Breast epithelium (tissue), 4 donors: ENCODE results near the gene SLC4A11. TPM values are rescaled to one million over a fixed set of nuclear protein-coding genes. Genes with fewer than 3 reads are reported as not detected.

Source experiments
- DNase-seq, 2 donors: peaks; one replicate each; pipeline ENCODE4 v3.0.0-alpha.2; 2019; ENCODE audit warnings: low spot score in 2 of 2
- H3K27ac ChIP-seq, 2 donors: fragments of 200-600 bp; sonication (generic) in 1 of 2; one replicate each; pipeline ENCODE4 v1.5.1; 2016 to 2019; ENCODE audit warnings: mild to moderate bottlenecking in 1 of 2
- H3K27me3 ChIP-seq, 2 donors: fragments of 200-600 bp; sonication (generic) in 1 of 2; one replicate each; pipeline versions ENCODE4 v1.5.1 to v1.6.0; 2017 to 2019; ENCODE audit warnings: control low read depth in 1 of 2, mild to moderate bottlenecking in 1 of 2
- H3K36me3 ChIP-seq: fragments of 200-600 bp; one replicate; pipeline ENCODE4 v1.5.1; 2019
- H3K4me1 ChIP-seq, 2 donors: fragments of 200-600 bp; sonication (generic); one replicate each; pipeline ENCODE4 v1.5.1; 2016 to 2019; ENCODE audit warnings: control low read depth in 1 of 2
- H3K4me3 ChIP-seq, 3 donors: fragments of 200-600 bp; sonication (generic); 1 replicate in 2 of 3; 2 replicates in 1 of 3; pipeline ENCODE4 v1.5.1; 2016 to 2019; ENCODE audit warnings: mild to moderate bottlenecking in 3 of 3, moderate library complexity in 2 of 3
- H3K9me3 ChIP-seq, 2 donors: fragments of 200-600 bp; sonication (generic) in 1 of 2; one replicate each; pipeline ENCODE4 v1.5.1; 2016 to 2019; ENCODE audit warnings: control low read depth in 1 of 2
- POLR2A ChIP-seq: fragments of 450-650 bp; IDR thresholded peaks from one replicate; pipeline ENCODE4 v1.6.1; 2016; ENCODE audit warnings: antibody characterized with exemption, mild to moderate bottlenecking, moderate library complexity
- POLR2AphosphoS5 ChIP-seq, 3 donors: sonication (generic); formaldehyde crosslinking; IDR thresholded peaks; one replicate each; pipeline ENCODE4 v1.6.1; 2017; ENCODE audit warnings: antibody characterized with exemption in 3 of 3
- intact Hi-C: fragments of 100-400 bp; cut with DNase I; formaldehyde crosslinking; loops from one replicate; pipeline ENCODE4 v1.15.1; 2023; ENCODE audit warnings: low total_unique reads
- total RNA-seq, 3 donors: library from RNA; depleted of rRNA; stranded (reverse); fragments of >200 nt; gene quantifications; one replicate each; pipeline ENCODE4 v1.1.0, GENCODE V29; 2016
- TF ChIP-seq, protein P1 (sequence below), 3 donors: fragments of 450-650 bp; IDR thresholded peaks; one replicate each; pipeline ENCODE4 v1.5.1; 2016 to 2017; ENCODE audit warnings: antibody characterized with exemption in 3 of 3, mild to moderate bottlenecking in 3 of 3, moderate library complexity in 3 of 3

The SLC4A11 gene
- total RNA-seq, 3 donors from 2014 or later, result 0.48 to 4.9 (median 3.1) TPM

GRCh38 chr20:3255728-3256127 lies 16.7 kb upstream of the SLC4A11 start:
- no peak for DNase-seq
- peaks cover 12% of the 10 kb centered on the region for H3K36me3 ChIP-seq

DNA sequence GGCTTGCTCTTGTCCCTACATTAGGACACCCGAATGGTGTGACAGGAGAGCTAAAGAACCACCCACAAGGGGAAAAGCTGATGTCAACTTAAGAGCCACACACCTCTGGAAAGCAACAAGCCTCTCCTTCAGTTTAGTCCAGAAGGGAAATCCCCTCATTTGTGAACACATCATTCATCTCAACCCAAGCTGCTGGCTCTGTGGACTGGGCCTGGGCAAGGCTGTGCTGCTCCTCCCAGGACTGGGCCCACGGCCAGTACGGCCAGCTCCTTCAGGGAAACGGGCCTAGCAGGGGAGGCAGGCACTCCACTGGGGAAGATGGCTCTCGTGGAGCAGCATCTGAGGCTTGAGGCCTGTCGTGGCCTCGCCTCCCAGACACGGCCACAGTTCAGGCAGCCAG lies 12.8 kb upstream of the SLC4A11 start:
- no peaks in the 10 kb centered on the region for H3K4me1 ChIP-seq
- peaks cover 12% of the 10 kb centered on the region for H3K36me3 ChIP-seq
- H3K27me3 ChIP-seq, result no peaks in the 10 kb centered on the region
- H3K4me3 ChIP-seq, result no peak overlapping the region
- DNase-seq, result no peak
- no peak overlapping the region for H3K27ac ChIP-seq
- intact Hi-C loops, result loop anchor here (5.0 kb wide), 1 partner anchor 175 kb away; no protein-coding TSS in a partner anchor
- no peaks in the 10 kb centered on the region for H3K9me3 ChIP-seq
- TF ChIP-seq POLR2AphosphoS5 (IDR thresholded peaks at IDR 0.05), result no peak
- TF ChIP-seq, protein P1, sequence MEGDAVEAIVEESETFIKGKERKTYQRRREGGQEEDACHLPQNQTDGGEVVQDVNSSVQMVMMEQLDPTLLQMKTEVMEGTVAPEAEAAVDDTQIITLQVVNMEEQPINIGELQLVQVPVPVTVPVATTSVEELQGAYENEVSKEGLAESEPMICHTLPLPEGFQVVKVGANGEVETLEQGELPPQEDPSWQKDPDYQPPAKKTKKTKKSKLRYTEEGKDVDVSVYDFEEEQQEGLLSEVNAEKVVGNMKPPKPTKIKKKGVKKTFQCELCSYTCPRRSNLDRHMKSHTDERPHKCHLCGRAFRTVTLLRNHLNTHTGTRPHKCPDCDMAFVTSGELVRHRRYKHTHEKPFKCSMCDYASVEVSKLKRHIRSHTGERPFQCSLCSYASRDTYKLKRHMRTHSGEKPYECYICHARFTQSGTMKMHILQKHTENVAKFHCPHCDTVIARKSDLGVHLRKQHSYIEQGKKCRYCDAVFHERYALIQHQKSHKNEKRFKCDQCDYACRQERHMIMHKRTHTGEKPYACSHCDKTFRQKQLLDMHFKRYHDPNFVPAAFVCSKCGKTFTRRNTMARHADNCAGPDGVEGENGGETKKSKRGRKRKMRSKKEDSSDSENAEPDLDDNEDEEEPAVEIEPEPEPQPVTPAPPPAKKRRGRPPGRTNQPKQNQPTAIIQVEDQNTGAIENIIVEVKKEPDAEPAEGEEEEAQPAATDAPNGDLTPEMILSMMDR (IDR thresholded peaks at IDR 0.05), result no peak
- TF ChIP-seq POLR2A, result no peak

More at GRCh38 chr20:3255728-3256127, 16.7 kb upstream of the SLC4A11 start:
- intact Hi-C loops, result loop anchor here (1.0 kb wide), 1 partner anchor 15 kb away; no protein-coding TSS in a partner anchor
- Histone ChIP-seq H3K4me1 (no peaks in the 10 kb centered on the region), H3K4me3 (no peak overlapping the region), H3K9me3 (no peaks in the 10 kb centered on the region), H3K27me3 (no peaks in the 10 kb centered on the region), H3K27ac (no peak overlapping the region)
- TF ChIP-seq POLR2A, result no peak
- TF ChIP-seq POLR2AphosphoS5 (IDR thresholded peaks at IDR 0.05), result no peak
- TF ChIP-seq, protein P1 (IDR thresholded peaks at IDR 0.05), result no peak

DNA sequence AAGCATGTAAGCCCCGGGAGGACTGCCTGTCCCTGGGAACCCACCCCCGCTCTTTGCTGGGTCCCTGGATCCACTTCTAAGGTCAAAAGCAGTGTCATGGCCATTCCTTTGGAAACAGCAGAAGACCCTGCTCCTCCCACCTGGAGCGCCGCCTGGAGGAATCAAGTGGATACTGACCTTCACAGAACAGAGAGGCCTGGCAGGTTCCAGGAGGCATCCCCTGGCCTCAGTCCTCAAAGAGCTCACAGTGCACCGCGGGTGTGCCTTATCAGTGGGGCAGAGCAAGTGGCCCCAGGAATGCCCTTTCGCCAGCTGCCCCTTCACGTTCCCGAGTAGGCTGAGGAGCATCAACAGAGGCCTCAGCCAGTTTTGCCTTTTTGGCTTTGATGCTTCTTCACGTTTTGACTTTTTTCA lies 11.1 kb upstream of the SLC4A11 start:
- no peaks in the 10 kb centered on the region for H3K4me1 ChIP-seq
- TF ChIP-seq POLR2A, result no peak
- no peak for TF ChIP-seq POLR2AphosphoS5 (IDR thresholded peaks at IDR 0.05)
- TF ChIP-seq, protein P1 (IDR thresholded peaks at IDR 0.05), result no peak
- H3K4me3 ChIP-seq, result no peak overlapping the region
- intact Hi-C loops, result loop anchor here (5.0 kb wide), 1 partner anchor 177 kb away; no protein-coding TSS in a partner anchor
- H3K27me3 ChIP-seq, result no peaks in the 10 kb centered on the region
- no peak overlapping the region for H3K27ac ChIP-seq
- no peaks in the 10 kb centered on the region for H3K9me3 ChIP-seq
- no peak for DNase-seq
- peaks cover under 1% of the 10 kb centered on the region for H3K36me3 ChIP-seq

DNA sequence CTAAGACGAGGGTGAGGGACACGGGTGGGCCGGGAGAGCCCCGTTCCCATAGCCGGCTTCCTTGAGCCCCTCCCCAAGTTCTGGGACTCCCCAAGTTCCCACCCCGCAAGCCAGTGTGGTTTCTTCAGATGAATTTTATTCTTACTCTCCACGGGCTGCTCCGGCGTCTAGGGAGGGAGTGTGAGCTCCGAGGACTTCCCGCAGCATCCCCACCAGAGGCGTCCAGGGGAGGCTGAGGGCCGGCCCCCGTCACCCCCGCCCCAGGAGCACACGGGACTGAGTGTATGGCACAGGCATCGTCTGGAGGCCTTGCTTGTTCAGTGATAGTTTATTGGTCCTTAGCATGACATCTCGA lies 10.0 kb upstream of the SLC4A11 start:
- intact Hi-C loops, result no loop called here
- Histone ChIP-seq H3K4me3 (peak overlapping the region in 2 of 3 donors; percentile 2 to 29), H3K27me3 (no peaks in the 10 kb centered on the region), H3K36me3 (no peaks in the 10 kb centered on the region), H3K9me3 (no peaks in the 10 kb centered on the region), H3K4me1 (no peaks in the 10 kb centered on the region), H3K27ac (no peak overlapping the region)
- no peak for DNase-seq
- no peak for TF ChIP-seq POLR2AphosphoS5 (IDR thresholded peaks at IDR 0.05)

DNA sequence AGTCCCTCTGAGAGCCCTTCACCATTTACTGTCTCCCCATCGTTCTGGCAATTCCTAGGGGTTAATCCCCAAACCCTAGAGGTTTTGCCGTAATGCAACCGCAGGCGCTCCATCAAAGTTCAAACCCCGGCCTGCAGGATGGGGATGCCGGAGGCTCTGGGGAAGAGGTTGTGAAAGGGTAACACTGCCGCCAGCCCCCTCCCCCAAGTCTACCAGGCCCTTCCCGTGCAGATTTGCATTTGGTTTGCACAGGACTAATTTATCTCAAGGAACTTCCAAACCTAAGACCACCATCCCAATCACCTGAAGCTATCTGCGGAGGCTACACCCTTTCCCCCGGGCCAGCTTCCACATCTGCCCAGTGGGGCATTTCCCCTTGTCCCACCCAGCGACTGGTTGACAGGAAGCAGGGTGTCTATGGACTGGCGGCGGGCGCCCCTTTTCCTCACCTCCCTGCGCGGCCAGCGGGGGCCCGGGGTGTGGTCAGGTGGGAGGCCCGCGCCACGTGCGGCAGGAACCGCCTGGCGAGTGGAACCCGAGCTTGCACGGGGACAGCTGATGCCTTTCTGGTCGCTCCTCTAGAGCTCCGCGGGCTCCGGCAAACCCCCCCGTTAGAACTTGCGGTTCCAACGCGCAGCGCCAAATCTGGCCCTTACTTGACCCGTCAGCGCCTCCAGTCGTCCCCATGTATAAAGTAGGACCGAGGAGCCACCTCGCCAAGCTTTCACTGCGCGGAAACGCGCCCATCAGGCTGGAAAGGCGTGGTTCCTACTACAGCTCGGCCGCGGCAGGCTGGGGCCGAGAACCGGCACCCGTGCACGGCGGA lies 9.4 kb upstream of the SLC4A11 start:
- Histone ChIP-seq H3K4me3 (peak overlapping the region in 2 of 3 donors; percentile 2 to 29), H3K27me3 (no peaks in the 10 kb centered on the region), H3K36me3 (no peaks in the 10 kb centered on the region), H3K27ac (no peak overlapping the region), H3K4me1 (no peaks in the 10 kb centered on the region), H3K9me3 (no peaks in the 10 kb centered on the region)
- intact Hi-C loops, result no loop called here
- no peak for DNase-seq
- TF ChIP-seq POLR2A, result no peak
- TF ChIP-seq POLR2AphosphoS5 (IDR thresholded peaks at IDR 0.05), result no peak
- TF ChIP-seq, protein P1 (IDR thresholded peaks at IDR 0.05), result no peak
